OCI-LY1 (cell line): ENCODE measurements around the gene FKBP1A.

Experiments used
- CTCF ChIP-seq: fragments of 200-600 bp; sonication (generic), shearing (Covaris generic); IDR thresholded peaks from 2 replicates; pipeline ENCODE4 v1.5.1; 2017; ENCODE audit warnings: mild to moderate bottlenecking, antibody characterized with exemption, low read length, moderate library complexity, mixed read lengths
- EZH2 ChIP-seq: fragments of 200-600 bp; sonication (generic), shearing (Covaris generic); IDR thresholded peaks from 2 replicates; pipeline ENCODE4 v1.8.0; 2017; ENCODE audit warnings: borderline replicate concordance, mixed run types, mild to moderate bottlenecking, antibody characterized with exemption, low read length, moderate library complexity, mixed read lengths

GRCh38 chr20:1431158-1431557 lies 38.3 kb upstream of the FKBP1A start:
- TF ChIP-seq CTCF (no peak), EZH2 (no peak)
